Right lobe of liver (tissue), 6 donors: ENCODE results near the gene MBD6. TPM values are rescaled to one million over a fixed set of nuclear protein-coding genes. Genes with fewer than 3 reads are reported as not detected.

Source experiments
- ATAC-seq, 4 donors: fragments of 200-7000 bp; cut with Tn5 transposase; one replicate each; pipeline ENCODE4 v1.9.1; 2020; ENCODE audit warnings: mild to moderate bottlenecking in 4 of 4, moderate library complexity in 4 of 4
- DNase-seq, 3 donors: peaks; one replicate each; pipeline ENCODE4 v3.0.0-alpha.2; 2020
- H3K27ac ChIP-seq, 3 donors: fragments of 200-600 bp; one replicate each; pipeline ENCODE4 v1.8.0; 2022
- H3K27me3 ChIP-seq, 2 donors: fragments of 200-600 bp; one replicate each; pipeline ENCODE4 v1.8.0; 2022
- H3K36me3 ChIP-seq, 4 donors: fragments of 200-600 bp; sonication (generic) in 1 of 4; one replicate each; pipeline versions ENCODE4 v1.5.1 to v1.8.0; 2017 to 2022; ENCODE audit warnings: control low read depth in 1 of 4
- H3K4me1 ChIP-seq, 4 donors: fragments of 200-600 bp; sonication (generic) in 1 of 4; one replicate each; pipeline versions ENCODE4 v1.5.1 to v1.8.0; 2017 to 2022; ENCODE audit warnings: control low read depth in 1 of 4
- H3K4me3 ChIP-seq, 3 donors: fragments of 200-600 bp; one replicate each; pipeline ENCODE4 v1.8.0; 2022
- H3K9me3 ChIP-seq, 4 donors: fragments of 200-600 bp; sonication (generic) in 1 of 4; one replicate each; pipeline versions ENCODE4 v1.5.1 to v1.8.0; 2017 to 2022; ENCODE audit warnings: control low read depth in 1 of 4
- CTCF ChIP-seq, 4 donors: fragments of 200-600 bp in 3 of 4; fragments of 450-650 bp in 1 of 4; IDR thresholded peaks; one replicate each; pipeline versions ENCODE4 v1.5.1 to v1.8.0; 2016 to 2022; ENCODE audit warnings: antibody characterized with exemption in 4 of 4, mild to moderate bottlenecking in 2 of 4
- POLR2A ChIP-seq: fragments of 450-650 bp; IDR thresholded peaks from one replicate; pipeline ENCODE4 v1.6.1; 2017; ENCODE audit warnings: antibody characterized with exemption, mild to moderate bottlenecking
- WGBS: methylation state at CpG from one replicate; pipeline ENCODE4 v1.1.6; 2018; ENCODE audit warnings: low coverage, low lambda C conversion rate; ENCODE audit not compliant: insufficient coverage; ENCODE audit errors: missing lambda C conversion rate; 5-methylcytosine and 5-hydroxymethylcytosine counted together
- intact Hi-C, 2 donors: fragments of 100-400 bp; cut with DNase I; formaldehyde crosslinking; loops; one replicate each; pipeline versions ENCODE4 v1.11.2 to v1.14.1; 2022
- total RNA-seq, 6 experiments: library from RNA; depleted of rRNA in 2 of 6; stranded (reverse); fragments of >200 nt in 2 of 6; fragmentation: NEBNext Ultra II Directional in 3 of 6; extraction: Animal tissue kit (Norgen Biotek cat#: 25700) in 3 of 6; gene quantifications; one replicate each; pipeline versions ENCODE4 v1.1.0 to v1.2.4, GENCODE V29; 2016 to 2023
- donor health status: DM: no; HTN: yes; CAD: no.
- donor health status: DM: no; HTN: no; CAD: no.
- donor health status: DM: no; HTN: no; CAD: no.
- donor health status: DM: no; HTN: yes; CAD: no.
- donor health status: DM: no; HTN: yes; CAD: no.

Gene MBD6
- total RNA-seq, 6 experiments from 2014 or later: 7.4 to 61.1 (median 39.3) TPM

GRCh38 chr12:57530396-57531142 is 7.9 kb downstream of the MBD6 start:
- Histone ChIP-seq H3K36me3 (peaks cover 0 to 84% (median 47%) of the 10 kb centered on the region in 4 donors), H3K27me3 (no peaks in the 10 kb centered on the region), H3K9me3 (no peaks in the 10 kb centered on the region), H3K4me1 (no peaks in the 10 kb centered on the region), H3K4me3 (no peak overlapping the region), H3K27ac (no peak overlapping the region)
- ATAC-seq (no peak), DNase-seq (no peak)
- intact Hi-C loops: no loop called here
- 87% methylated on average over 4 of the region's 5 CpGs for WGBS
- TF ChIP-seq CTCF (IDR thresholded peaks at IDR 0.05) (no peak), POLR2A (no peak)

GRCh38 chr12:57531836-57532235 is 9.2 kb downstream of the MBD6 start:
- no CpG with 5 or more reads among the region's 1 CpG for WGBS
- Histone ChIP-seq H3K27me3 (no peaks in the 10 kb centered on the region), H3K27ac (no peak overlapping the region), H3K9me3 (no peaks in the 10 kb centered on the region), H3K36me3 (peaks cover 0 to 73% (median 44%) of the 10 kb centered on the region in 4 donors), H3K4me1 (no peaks in the 10 kb centered on the region), H3K4me3 (no peak overlapping the region)
- TF ChIP-seq POLR2A (no peak), CTCF (IDR thresholded peaks at IDR 0.05) (no peak)
- intact Hi-C loops: no loop called here
- DNase-seq: no peak
- ATAC-seq: no peak

GRCh38 chr12:57533108-57533507 is 10.5 kb downstream of the MBD6 start:
- Histone ChIP-seq H3K36me3 (peaks cover 0 to 62% (median 36%) of the 10 kb centered on the region in 4 donors), H3K9me3 (no peaks in the 10 kb centered on the region), H3K4me1 (no peaks in the 10 kb centered on the region), H3K4me3 (no peak overlapping the region), H3K27ac (no peak overlapping the region), H3K27me3 (no peaks in the 10 kb centered on the region)
- ATAC-seq: no peak
- WGBS: 100% methylated on average over 1 of the region's 8 CpGs
- intact Hi-C loops: no loop called here
- TF ChIP-seq CTCF (IDR thresholded peaks at IDR 0.05) (no peak), POLR2A (no peak)
- no peak for DNase-seq

- DNase-seq (no peak), ATAC-seq (no peak)
- whole genome bisulfite sequencing: 86% methylated on average over 2 of the region's 5 CpGs
- Histone ChIP-seq H3K4me3 (no peak overlapping the region), H3K9me3 (no peaks in the 10 kb centered on the region), H3K4me1 (no peaks in the 10 kb centered on the region), H3K27me3 (no peaks in the 10 kb centered on the region), H3K27ac (no peak overlapping the region), H3K36me3 (peaks cover 0 to 50% (median 30%) of the 10 kb centered on the region in 4 donors)
- intact Hi-C loops: no loop called here
- TF ChIP-seq CTCF (IDR thresholded peaks at IDR 0.05): no peak
- TF ChIP-seq POLR2A: no peak
Measured at GRCh38 chr12:57534250-57534649, 11.6 kb downstream of the MBD6 start.
